H1 (cell line): ENCODE measurements around the gene ZBTB47. TPM values are rescaled to one million over a fixed set of nuclear protein-coding genes. Genes with fewer than 3 reads are reported as not detected.

ENCODE experiments used
- EZH2 ChIP-seq: fragments of 200-600 bp; sonication (generic); IDR thresholded peaks from 2 replicates; pipeline ENCODE4 v1.7.1; 2012; ENCODE audit warnings: low read depth, mild to moderate bottlenecking, moderate library complexity, low read length, inconsistent platforms; ENCODE audit not compliant: severe bottlenecking
- polyA plus RNA-seq, 7 experiments: library from polyadenylated mRNA; depleted of rRNA in 3 of 7; stranded (reverse) in 5 of 7; unstranded in 2 of 7; fragments of >200 nt in 5 of 7; fragments of 200-250 nt in 2 of 7; gene quantifications; 1 replicate in 5 of 7; 2 replicates in 1 of 7; 4 replicates in 1 of 7; pipeline versions ENCODE4 v1.2.1 to v1.2.3, GENCODE V29; 2011 to 2013; ENCODE audit warnings: missing spikeins in 2 of 7, mixed read lengths in 2 of 7
- total RNA-seq: library from RNA; stranded (reverse); fragmentation: NEBNext Ultra II Directional; extraction: Animal tissue kit (Norgen Biotek cat#: 25700); gene quantifications from 2 replicates; pipeline ENCODE4 v1.2.1, GENCODE V29; 2021

ZBTB47 gene
- total and polyA plus RNA-seq, 2 of the 8 experiments (the other 6 are each of a cell fraction or from before 2014, with no cell fraction given), result 2.8 to 4.1 TPM

DNA sequence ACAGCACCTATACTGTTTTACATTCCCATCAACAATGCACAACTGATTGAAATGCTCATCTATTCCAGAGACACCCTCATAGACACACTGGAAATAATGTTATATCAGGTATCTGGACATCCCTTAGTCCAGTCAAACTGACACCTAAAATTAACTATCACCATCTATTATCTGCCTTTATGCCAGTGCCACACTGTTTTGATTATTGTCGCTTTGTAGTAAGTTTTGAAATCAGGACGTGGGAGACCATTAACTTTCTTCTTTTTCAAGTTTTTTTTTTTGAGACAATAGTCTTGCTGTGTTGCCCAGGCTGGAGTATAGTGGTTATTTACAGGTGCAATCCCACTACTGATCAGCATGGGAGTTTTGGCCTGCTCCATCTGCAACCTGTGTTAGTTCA is 22.4 kb downstream of the ZBTB47 start (continued):
- no peak for TF ChIP-seq EZH2
